Measurements from ENCODE around the gene CCDC74A.
"Not testable (repeated sequence)": the region's sequence is repeated elsewhere in the genome, so short reads cannot be mapped to it uniquely, and the experiment has no call there.

CCDC74A gene

GRCh38 chr2:131493199-131493968 lies 34.3 kb upstream of the CCDC74A start:
- peak overlapping the region; percentile 69 for H2AFZ ChIP-seq (ENCODE audit: low read depth)

GRCh38 chr2:131495506-131495905 lies 32.2 kb upstream of the CCDC74A start:
- peaks cover 62% of the 10 kb centered on the region for H3K79me2 ChIP-seq (ENCODE audit: insufficient read depth, low read depth)
- H3K4me2 ChIP-seq; H3K27ac ChIP-seq; H3K27me3 ChIP-seq (ENCODE audit: insufficient read depth, low read depth); H3K9ac ChIP-seq; H4K20me1 ChIP-seq (ENCODE audit: insufficient read depth); H3K4me3 ChIP-seq (IDR thresholded peaks at IDR 0.05; ENCODE audit: insufficient read depth, low read depth, low read length); H2AFZ ChIP-seq (ENCODE audit: low read depth); H3K36me3 ChIP-seq (ENCODE audit: insufficient read depth): not testable (repeated sequence)
- peaks cover 20% of the 10 kb centered on the region for H3K4me1 ChIP-seq (ENCODE audit: low read depth, poor library complexity, severe bottlenecking)

More at GRCh38 chr2:131493199-131493968, 34.3 kb upstream of the CCDC74A start:
- peak overlapping the region; percentile 93 for H3K4me2 ChIP-seq
- H3K36me3 ChIP-seq (ENCODE audit: insufficient read depth) = no peaks in the 10 kb centered on the region
- peak overlapping the region; percentile 48 for H3K4me3 ChIP-seq (IDR thresholded peaks at IDR 0.05; ENCODE audit: insufficient read depth, low read depth, low read length)
- peaks cover 82% of the 10 kb centered on the region for H3K79me2 ChIP-seq (ENCODE audit: insufficient read depth, low read depth)
- TF ChIP-seq CTCF (conservative IDR thresholded peaks at IDR 0.05; ENCODE audit: low read depth, low read length) = no peak
- H3K9ac ChIP-seq = peak overlapping the region; percentile 87
- peak overlapping the region; percentile 82 for H3K27ac ChIP-seq
- H4K20me1 ChIP-seq (ENCODE audit: insufficient read depth) = no peaks in the 10 kb centered on the region
- peaks cover 27% of the 10 kb centered on the region for H3K4me1 ChIP-seq (ENCODE audit: low read depth, poor library complexity, severe bottlenecking)
- H3K27me3 ChIP-seq (ENCODE audit: insufficient read depth, low read depth) = no peaks in the 10 kb centered on the region

GRCh38 chr2:131498321-131498973 lies 29.2 kb upstream of the CCDC74A start:
- not testable (repeated sequence) for H3K36me3 ChIP-seq (ENCODE audit: insufficient read depth); H3K27me3 ChIP-seq (ENCODE audit: insufficient read depth, low read depth); H3K27ac ChIP-seq; H3K4me3 ChIP-seq (IDR thresholded peaks at IDR 0.05; ENCODE audit: insufficient read depth, low read depth, low read length); H2AFZ ChIP-seq (ENCODE audit: low read depth); H4K20me1 ChIP-seq (ENCODE audit: insufficient read depth); H3K9ac ChIP-seq; H3K4me2 ChIP-seq
- Histone ChIP-seq H3K4me1 (ENCODE audit: low read depth, poor library complexity, severe bottlenecking) (peaks cover 20% of the 10 kb centered on the region), H3K79me2 (ENCODE audit: insufficient read depth, low read depth) (peaks cover 47% of the 10 kb centered on the region)

- not testable (repeated sequence) for H3K27me3 ChIP-seq (ENCODE audit: insufficient read depth, low read depth); H3K36me3 ChIP-seq (ENCODE audit: insufficient read depth); H3K27ac ChIP-seq; H3K4me3 ChIP-seq (IDR thresholded peaks at IDR 0.05; ENCODE audit: insufficient read depth, low read depth, low read length); H3K4me1 ChIP-seq (ENCODE audit: low read depth, poor library complexity, severe bottlenecking); H2AFZ ChIP-seq (ENCODE audit: low read depth); H3K79me2 ChIP-seq (ENCODE audit: insufficient read depth, low read depth); H4K20me1 ChIP-seq (ENCODE audit: insufficient read depth); H3K4me2 ChIP-seq; H3K9ac ChIP-seq
Observed at GRCh38 chr2:131503587-131503986, 24.1 kb upstream of the CCDC74A start.

- not testable (repeated sequence) for H3K9ac ChIP-seq; H3K4me1 ChIP-seq (ENCODE audit: low read depth, poor library complexity, severe bottlenecking); H3K4me2 ChIP-seq; H3K27me3 ChIP-seq (ENCODE audit: insufficient read depth, low read depth); H3K4me3 ChIP-seq (IDR thresholded peaks at IDR 0.05; ENCODE audit: insufficient read depth, low read depth, low read length); H2AFZ ChIP-seq (ENCODE audit: low read depth); H3K27ac ChIP-seq; H4K20me1 ChIP-seq (ENCODE audit: insufficient read depth); H3K79me2 ChIP-seq (ENCODE audit: insufficient read depth, low read depth); H3K36me3 ChIP-seq (ENCODE audit: insufficient read depth)
Observed at GRCh38 chr2:131504082-131504750, 23.5 kb upstream of the CCDC74A start.

- no peaks in the 10 kb centered on the region for H3K79me2 ChIP-seq (ENCODE audit: insufficient read depth, low read depth)
- no peak overlapping the region for H3K9ac ChIP-seq
- no peak for TF ChIP-seq CTCF (conservative IDR thresholded peaks at IDR 0.05; ENCODE audit: low read depth, low read length)
- no peaks in the 10 kb centered on the region for H3K27me3 ChIP-seq (ENCODE audit: insufficient read depth, low read depth)
- no peaks in the 10 kb centered on the region for H3K36me3 ChIP-seq (ENCODE audit: insufficient read depth)
- no peak overlapping the region for H2AFZ ChIP-seq (ENCODE audit: low read depth)
- no peaks in the 10 kb centered on the region for H4K20me1 ChIP-seq (ENCODE audit: insufficient read depth)
- no peak overlapping the region for H3K4me2 ChIP-seq
- no peaks in the 10 kb centered on the region for H3K4me1 ChIP-seq (ENCODE audit: low read depth, poor library complexity, severe bottlenecking)
- no peak overlapping the region for H3K27ac ChIP-seq
- H3K4me3 ChIP-seq (IDR thresholded peaks at IDR 0.05; ENCODE audit: insufficient read depth, low read depth, low read length) = no peak overlapping the region
Observed at GRCh38 chr2:131509615-131510014, 18.1 kb upstream of the CCDC74A start.

- not testable (repeated sequence) for H3K4me1 ChIP-seq (ENCODE audit: low read depth, poor library complexity, severe bottlenecking); H2AFZ ChIP-seq (ENCODE audit: low read depth); H3K4me3 ChIP-seq (IDR thresholded peaks at IDR 0.05; ENCODE audit: insufficient read depth, low read depth, low read length); H4K20me1 ChIP-seq (ENCODE audit: insufficient read depth); H3K79me2 ChIP-seq (ENCODE audit: insufficient read depth, low read depth); H3K27ac ChIP-seq; H3K9ac ChIP-seq; H3K36me3 ChIP-seq (ENCODE audit: insufficient read depth); H3K27me3 ChIP-seq (ENCODE audit: insufficient read depth, low read depth); H3K4me2 ChIP-seq
Observed at GRCh38 chr2:131511291-131511968, 16.3 kb upstream of the CCDC74A start.

Measured in KMS-11 (cell line).